Pancreas (tissue), 10 donors: ENCODE measurements around the gene EMC9. TPM values are rescaled to one million over a fixed set of nuclear protein-coding genes. Genes with fewer than 3 reads are reported as not detected.

ENCODE experiments used
- ATAC-seq, 4 donors: fragments of 200-7000 bp; cut with Tn5 transposase; one replicate each; pipeline versions ENCODE4 v1.8.0 to v1.9.1; 2020; ENCODE audit warnings: mild to moderate bottlenecking in 4 of 4, moderate library complexity in 4 of 4
- DNase-seq, 6 donors: peaks; one replicate each; pipeline ENCODE4 v3.0.0-alpha.2; 2020
- FAIRE-seq: peaks from 2 replicates; lab custom pipeline; 2012; peaks lifted over from hg19 to GRCh38; lab: Jason Lieb, UNC
- H3K27ac ChIP-seq, 4 donors: fragments of 200-600 bp; sonication (generic); 1 replicate in 3 of 4; 2 replicates in 1 of 4; pipeline versions ENCODE4 v1.5.0 to v1.8.0; 2020
- H3K27me3 ChIP-seq, 4 donors: fragments of 200-600 bp; one replicate each; pipeline ENCODE4 v1.8.0; 2021
- H3K36me3 ChIP-seq, 3 donors: fragments of 200-600 bp; sonication (generic) in 1 of 3; one replicate each; pipeline versions ENCODE4 v1.5.0 to v1.8.0; 2020 to 2021
- H3K4me1 ChIP-seq, 3 donors: fragments of 200-600 bp; one replicate each; pipeline ENCODE4 v1.8.0; 2021
- H3K4me3 ChIP-seq, 4 donors: fragments of 200-600 bp; sonication (generic) in 2 of 4; one replicate each; pipeline versions ENCODE4 v1.5.0 to v1.8.0; 2020 to 2021
- H3K9me3 ChIP-seq, 4 donors: fragments of 200-600 bp; one replicate each; pipeline ENCODE4 v1.8.0; 2021
- CTCF ChIP-seq, 4 donors: fragments of 200-600 bp; sonication (generic) in 3 of 4; IDR thresholded peaks; one replicate each; pipeline versions ENCODE4 v1.5.0 to v1.8.0; 2021; ENCODE audit warnings: antibody characterized with exemption in 4 of 4
- WGBS, 2 donors: extraction: QIAGEN DNeasy Blood & Tissue Kit; methylation state at CpG; one replicate each; pipeline ENCODE4 v1.1.7; 2013; 5-methylcytosine and 5-hydroxymethylcytosine counted together
- intact Hi-C, 3 donors: fragments of 100-400 bp; cut with DNase I; formaldehyde crosslinking; loops; one replicate each; pipeline versions ENCODE4 v1.11.1 to v1.14.2; 2022
- microRNA-seq, 2 donors: library from miRNA; unstranded; fragments of <30 nt; microRNA quantifications; one replicate each; pipeline versions ENCODE4 to v1.1.0, GENCODE V29; 2019 to 2020
- polyA plus RNA-seq, 2 donors: library from polyadenylated mRNA; stranded (reverse); fragments of 200-250 nt; gene quantifications; one replicate each; pipeline ENCODE4 v1.2.3, GENCODE V29; 2013
- total RNA-seq, 6 donors: library from RNA; stranded (reverse); fragmentation: NEBNext Ultra II Directional in 4 of 6; extraction: Animal tissue kit (Norgen Biotek cat#: 25700) in 4 of 6; gene quantifications; one replicate each; pipeline versions ENCODE4 v1.2.1 to v1.2.4, GENCODE V29; 2021 to 2023
- donor health status: healthy with polysubstance abuse.
- donor health status: DM: no; HTN: no; CAD: no; lungs with moderate emphysema.
- donor health status: DM: no; HTN: no; CAD: no.
- donor health status: control.
- donor health status: control.
- donor health status: Bipolar disorder and iron deficiency.
- donor health status: DM: yes; HTN: yes; CAD: no.
- donor health status: DM: no; HTN: no; CAD: no.
- donor health status: DM: no; HTN: no; CAD: no.
- donor health status: DM: yes; HTN: yes; CAD: no.

EMC9 gene
- total and polyA plus RNA-seq, 8 donors: 8.1 to 72.6 (median 14.1) TPM

DNA sequence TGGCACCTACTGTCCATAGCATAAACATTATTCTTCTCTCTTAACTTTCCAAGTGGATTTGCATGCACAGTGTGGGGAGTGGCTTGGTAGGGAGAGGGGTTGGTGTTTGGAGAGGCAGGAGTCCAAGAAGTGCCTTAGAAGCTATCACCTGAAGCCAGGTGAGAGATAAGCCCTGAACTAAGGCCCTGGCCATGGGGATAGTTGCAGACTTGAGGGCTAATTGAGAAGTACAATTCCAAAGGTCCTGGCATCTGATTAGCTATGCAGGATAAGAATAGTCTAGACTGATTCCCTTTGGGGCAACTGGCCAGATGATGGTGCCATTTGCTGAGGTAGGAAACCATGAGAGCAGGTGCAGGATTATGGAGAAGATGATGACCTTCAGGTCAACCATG lies 49.3 kb downstream of the EMC9 start:
- TF ChIP-seq CTCF (IDR thresholded peaks at IDR 0.05): no peak
- intact Hi-C loops: loop anchor here in 2 of 3 donors (5.0 kb wide), 1 partner anchor 35 kb away; no protein-coding TSS in a partner anchor
- peaks cover 7 to 20% (median 10%) of the 10 kb centered on the region in 3 donors for H3K4me1 ChIP-seq
- no peaks in the 10 kb centered on the region for H3K36me3 ChIP-seq
- FAIRE-seq (no peak), DNase-seq (peak in 3 of 6 donors; percentile 62 to 66 (median 63)), ATAC-seq (peak; percentile 9 to 44 (median 30))
- peak overlapping the region in 1 of 4 donors; percentile 96 for H3K27ac ChIP-seq
- H3K27me3 ChIP-seq: no peaks in the 10 kb centered on the region
- no peaks in the 10 kb centered on the region for H3K9me3 ChIP-seq
- H3K4me3 ChIP-seq: no peak overlapping the region

GRCh38 chr14:24089890-24090289 lies 51.5 kb downstream of the EMC9 start:
- H3K9me3 ChIP-seq: no peaks in the 10 kb centered on the region
- H3K27ac ChIP-seq: no peak overlapping the region
- no peaks in the 10 kb centered on the region for H3K36me3 ChIP-seq
- FAIRE-seq (no peak), ATAC-seq (no peak), DNase-seq (no peak)
- H3K27me3 ChIP-seq: no peaks in the 10 kb centered on the region
- TF ChIP-seq CTCF (IDR thresholded peaks at IDR 0.05): no peak
- no peak overlapping the region for H3K4me3 ChIP-seq
- peaks cover 0 to 20% (median 5%) of the 10 kb centered on the region in 3 donors for H3K4me1 ChIP-seq
- whole genome bisulfite sequencing, 2 donors: 66 to 68% methylated on average over 6 of the region's 6 CpGs
- intact Hi-C loops: loop anchor here in 2 of 3 donors (5.0 kb wide), 1 partner anchor 33 kb away; no protein-coding TSS in a partner anchor

Small RNA genes within 50 kb of the gene (microRNA-seq; reads per million reads assigned to microRNA genes)
- 0 to 0.59 reads per million in 2 donors for gene MIR7703

Other genes with a start within 250 kb of the EMC9 start
Only the 30 nearest of the 31 such genes appear.
- 10 to 100 TPM; 10.8 to 24.8 (median 12.7) TPM for gene DHRS4, start 187.8 kb downstream of the EMC9 start, total RNA-seq
- gene DHRS4, start 187.8 kb downstream of the EMC9 start, polyA plus RNA-seq: 10 to 100 TPM; 26.4 to 27.7 TPM
- gene DHRS4L2, start 152.7 kb downstream of the EMC9 start, total RNA-seq: 10 to 100 TPM; 10.3 to 16.2 (median 11.5) TPM
- gene DHRS4L2, start 152.7 kb downstream of the EMC9 start, polyA plus RNA-seq: 10 to 100 TPM; 20.2 to 35.0 TPM
- gene CARMIL3, start 89.6 kb downstream of the EMC9 start, total RNA-seq: under 1 TPM; 0.31 to 1.00 (median 0.71) TPM
- gene CARMIL3, start 89.6 kb downstream of the EMC9 start, polyA plus RNA-seq: 1 to 10 TPM; 2.7 to 4.0 TPM
- gene CPNE6, start 70.0 kb downstream of the EMC9 start, total RNA-seq: not detected
- gene CPNE6, start 70.0 kb downstream of the EMC9 start, polyA plus RNA-seq: under 1 TPM in 1 of 2 donors, not detected in 1; 0.07 TPM
- gene PCK2, start 47.3 kb downstream of the EMC9 start, total RNA-seq: 100 to 1,000 TPM in 1 of 6 donors, 10 to 100 TPM in 5; 18.6 to 146 (median 23.1) TPM
- 10 to 100 TPM; 12.8 to 20.3 TPM for gene PCK2, start 47.3 kb downstream of the EMC9 start, polyA plus RNA-seq
- 10 to 100 TPM; 50.1 to 78.9 (median 60.3) TPM for gene DCAF11, start 26.8 kb downstream of the EMC9 start, total RNA-seq
- 10 to 100 TPM; 34.2 to 41.6 TPM for gene DCAF11, start 26.8 kb downstream of the EMC9 start, polyA plus RNA-seq
- 1 to 10 TPM in 3 of 6 donors, under 1 TPM in 3; 0.37 to 2.4 (median 1.1) TPM for gene NRL, start 26.6 kb downstream of the EMC9 start, total RNA-seq
- 1 to 10 TPM; 2.3 TPM for gene NRL, start 26.6 kb downstream of the EMC9 start, polyA plus RNA-seq
- 10 to 100 TPM in 1 of 6 donors, 1 to 10 TPM in 5; 2.7 to 12.0 (median 4.0) TPM for gene FITM1, start 10.9 kb downstream of the EMC9 start, total RNA-seq
- gene FITM1, start 10.9 kb downstream of the EMC9 start, polyA plus RNA-seq: 10 to 100 TPM in 1 of 2 donors, 1 to 10 TPM in 1; 3.4 to 11.1 TPM
- 100 to 1,000 TPM in 2 of 6 donors, 10 to 100 TPM in 4; 46.4 to 107 (median 68.8) TPM for gene PSME1, start 5.4 kb downstream of the EMC9 start, total RNA-seq
- gene PSME1, start 5.4 kb downstream of the EMC9 start, polyA plus RNA-seq: 100 to 1,000 TPM in 1 of 2 donors, 10 to 100 TPM in 1; 88.9 to 132 TPM
- gene PSME2, start 5.0 kb upstream of the EMC9 start, total RNA-seq: 10 to 100 TPM; 33.9 to 90.3 (median 59.2) TPM
- gene PSME2, start 5.0 kb upstream of the EMC9 start, polyA plus RNA-seq: 100 to 1,000 TPM; 180 to 285 TPM
- gene RNF31, start 5.9 kb upstream of the EMC9 start, total RNA-seq: 10 to 100 TPM; 25.8 to 44.2 (median 37.1) TPM
- gene RNF31, start 5.9 kb upstream of the EMC9 start, polyA plus RNA-seq: 100 to 1,000 TPM; 124 to 169 TPM
- gene IRF9, start 19.7 kb upstream of the EMC9 start, total RNA-seq: 10 to 100 TPM; 20.3 to 60.7 (median 27.9) TPM
- 10 to 100 TPM; 50.7 to 60.8 TPM for gene IRF9, start 19.7 kb upstream of the EMC9 start, polyA plus RNA-seq
- gene REC8, start 30.5 kb upstream of the EMC9 start, total RNA-seq: 1 to 10 TPM; 3.5 to 9.9 (median 4.5) TPM
- gene REC8, start 30.5 kb upstream of the EMC9 start, polyA plus RNA-seq: 10 to 100 TPM; 22.8 to 41.1 TPM
- 10 to 100 TPM; 24.6 to 62.0 (median 31.0) TPM for gene IPO4, start 47.2 kb upstream of the EMC9 start, total RNA-seq
- gene IPO4, start 47.2 kb upstream of the EMC9 start, polyA plus RNA-seq: 10 to 100 TPM; 21.3 to 29.4 TPM
- gene TM9SF1, start 53.9 kb upstream of the EMC9 start, total RNA-seq: 10 to 100 TPM; 29.2 to 46.8 (median 38.4) TPM
- gene TM9SF1, start 53.9 kb upstream of the EMC9 start, polyA plus RNA-seq: 10 to 100 TPM; 20.5 to 34.4 TPM
- gene TSSK4, start 64.1 kb upstream of the EMC9 start, total RNA-seq: under 1 TPM in 5 of 6 donors, not detected in 1; 0.16 to 0.66 (median 0.40) TPM
- under 1 TPM; 0.14 to 0.46 TPM for gene TSSK4, start 64.1 kb upstream of the EMC9 start, polyA plus RNA-seq
- gene CHMP4A, start 71.9 kb upstream of the EMC9 start, total RNA-seq: 10 to 100 TPM; 16.3 to 31.2 (median 22.4) TPM
- gene CHMP4A, start 71.9 kb upstream of the EMC9 start, polyA plus RNA-seq: 10 to 100 TPM; 35.4 to 79.9 TPM
- 10 to 100 TPM in 2 of 6 donors, 1 to 10 TPM in 4; 7.8 to 11.9 (median 9.3) TPM for gene MDP1, start 74.5 kb upstream of the EMC9 start, total RNA-seq
- gene MDP1, start 74.5 kb upstream of the EMC9 start, polyA plus RNA-seq: 10 to 100 TPM; 20.4 to 31.7 TPM
- gene NEDD8, start 90.8 kb upstream of the EMC9 start, total RNA-seq: 10 to 100 TPM; 32.5 to 65.1 (median 46.9) TPM
- gene NEDD8, start 90.8 kb upstream of the EMC9 start, polyA plus RNA-seq: 100 to 1,000 TPM in 1 of 2 donors, 10 to 100 TPM in 1; 62.8 to 118 TPM
- gene GMPR2, start 91.3 kb upstream of the EMC9 start, total RNA-seq: 10 to 100 TPM; 24.3 to 37.0 (median 28.6) TPM
- 10 to 100 TPM; 23.6 to 48.1 TPM for gene GMPR2, start 91.3 kb upstream of the EMC9 start, polyA plus RNA-seq
- gene TINF2, start 101.0 kb upstream of the EMC9 start, total RNA-seq: 10 to 100 TPM; 32.1 to 42.6 (median 34.4) TPM
- 10 to 100 TPM; 23.8 to 43.8 TPM for gene TINF2, start 101.0 kb upstream of the EMC9 start, polyA plus RNA-seq
- gene TGM1, start 121.6 kb upstream of the EMC9 start, total RNA-seq: 1 to 10 TPM; 1.2 to 3.8 (median 2.2) TPM
- gene TGM1, start 121.6 kb upstream of the EMC9 start, polyA plus RNA-seq: 1 to 10 TPM; 4.8 to 5.4 TPM
- 10 to 100 TPM; 15.4 to 21.0 (median 18.2) TPM for gene RABGGTA, start 130.0 kb upstream of the EMC9 start, total RNA-seq
- gene RABGGTA, start 130.0 kb upstream of the EMC9 start, polyA plus RNA-seq: 10 to 100 TPM; 49.1 to 51.5 TPM
- gene DHRS1, start 158.2 kb upstream of the EMC9 start, total RNA-seq: 10 to 100 TPM in 3 of 6 donors, 1 to 10 TPM in 3; 6.1 to 15.3 (median 11.2) TPM
- gene DHRS1, start 158.2 kb upstream of the EMC9 start, polyA plus RNA-seq: 10 to 100 TPM; 18.9 to 21.1 TPM
- 10 to 100 TPM in 4 of 6 donors, 1 to 10 TPM in 2; 8.8 to 13.9 (median 11.3) TPM for gene NOP9, start 158.3 kb upstream of the EMC9 start, total RNA-seq
- 1 to 10 TPM; 6.2 to 8.7 TPM for gene NOP9, start 158.3 kb upstream of the EMC9 start, polyA plus RNA-seq
- gene CIDEB, start 166.4 kb upstream of the EMC9 start, total RNA-seq: 10 to 100 TPM in 3 of 6 donors, 1 to 10 TPM in 3; 6.3 to 11.3 (median 9.4) TPM
- 10 to 100 TPM in 1 of 2 donors, 1 to 10 TPM in 1; 9.2 to 15.0 TPM for gene CIDEB, start 166.4 kb upstream of the EMC9 start, polyA plus RNA-seq
- gene LTB4R2, start 168.5 kb upstream of the EMC9 start, total RNA-seq: 1 to 10 TPM; 1.5 to 3.0 (median 2.2) TPM
- gene LTB4R2, start 168.5 kb upstream of the EMC9 start, polyA plus RNA-seq: 1 to 10 TPM in 1 of 2 donors, under 1 TPM in 1; 0.73 to 3.1 TPM
- 1 to 10 TPM; 1.9 to 3.2 (median 2.3) TPM for gene LTB4R, start 169.9 kb upstream of the EMC9 start, total RNA-seq
- 10 to 100 TPM; 13.0 to 15.5 TPM for gene LTB4R, start 169.9 kb upstream of the EMC9 start, polyA plus RNA-seq
- 10 to 100 TPM in 1 of 6 donors, 1 to 10 TPM in 5; 3.2 to 10.6 (median 5.1) TPM for gene ADCY4, start 193.5 kb upstream of the EMC9 start, total RNA-seq
- gene ADCY4, start 193.5 kb upstream of the EMC9 start, polyA plus RNA-seq: 10 to 100 TPM; 33.8 to 59.3 TPM
- gene RIPK3, start 198.4 kb upstream of the EMC9 start, total RNA-seq: 10 to 100 TPM in 1 of 6 donors, 1 to 10 TPM in 5; 3.9 to 12.1 (median 5.7) TPM
- gene RIPK3, start 198.4 kb upstream of the EMC9 start, polyA plus RNA-seq: 10 to 100 TPM; 12.9 to 13.0 TPM